MG63 (cell line): ENCODE results near the gene PTS. TPM values are rescaled to one million over a fixed set of nuclear protein-coding genes. Genes with fewer than 3 reads are reported as not detected.

Source experiments
- DNase-seq: peaks from one replicate; pipeline ENCODE4 v3.0.0-alpha.2; 2020
- H3K27me3 ChIP-seq: fragments of 250-450 bp; sonication (Bioruptor Pico); 2 replicates; pipeline ENCODE4 v1.5.1; 2020; ENCODE audit warnings: mild to moderate bottlenecking, moderate library complexity
- H3K36me3 ChIP-seq: fragments of 250-450 bp; sonication (Bioruptor Pico); 2 replicates; pipeline ENCODE4 v1.5.1; 2020; ENCODE audit warnings: mild to moderate bottlenecking, moderate library complexity
- H3K4me3 ChIP-seq: fragments of 250-450 bp; sonication (Bioruptor Pico); 2 replicates; pipeline ENCODE4 v1.5.1; 2020; ENCODE audit warnings: mild to moderate bottlenecking, moderate library complexity
- H3K9me3 ChIP-seq: fragments of 250-450 bp; sonication (Bioruptor Pico); 2 replicates; pipeline ENCODE4 v1.5.1; 2020; ENCODE audit warnings: mild to moderate bottlenecking, moderate library complexity
- total RNA-seq: library from RNA; depleted of rRNA; stranded (reverse); fragments of >200 nt; shearing (Covaris generic); gene quantifications from 2 replicates; pipeline ENCODE4 v1.2.3, GENCODE V29; 2014; ENCODE audit warnings: low replicate concordance

Gene PTS
- total RNA-seq, 1 experiment from 2014 or later = 64.0 TPM

- no peak for DNase-seq
- H3K4me3 ChIP-seq = no peak overlapping the region
- H3K36me3 ChIP-seq = peaks cover 56% of the 10 kb centered on the region
- H3K9me3 ChIP-seq = no peaks in the 10 kb centered on the region
- no peaks in the 10 kb centered on the region for H3K27me3 ChIP-seq
Measured at GRCh38 chr11:112237451-112237850, 11.2 kb downstream of the PTS start.

- no peak overlapping the region for H3K4me3 ChIP-seq
- no peaks in the 10 kb centered on the region for H3K9me3 ChIP-seq
- no peak for DNase-seq
- no peaks in the 10 kb centered on the region for H3K27me3 ChIP-seq
- peaks cover 56% of the 10 kb centered on the region for H3K36me3 ChIP-seq
Measured at GRCh38 chr11:112238041-112238440, 11.8 kb downstream of the PTS start.

GRCh38 chr11:112241486-112241885, 15.3 kb downstream of the PTS start:
- no peak for DNase-seq
- no peak overlapping the region for H3K4me3 ChIP-seq

GRCh38 chr11:112247201-112247600, 21.0 kb downstream of the PTS start:
- no peak for DNase-seq
- peaks cover 8% of the 10 kb centered on the region; the same call in 1 of the 2 replicates for H3K9me3 ChIP-seq
- no peak overlapping the region for H3K4me3 ChIP-seq
- H3K27me3 ChIP-seq = no peaks in the 10 kb centered on the region
- peaks cover 15% of the 10 kb centered on the region for H3K36me3 ChIP-seq

More at GRCh38 chr11:112241486-112241885, 15.3 kb downstream of the PTS start:
- Histone ChIP-seq H3K36me3 (peaks cover 41% of the 10 kb centered on the region), H3K27me3 (no peaks in the 10 kb centered on the region), H3K9me3 (peaks cover 8% of the 10 kb centered on the region; the same call in 1 of the 2 replicates)

GRCh38 chr11:112248201-112248600, 22.0 kb downstream of the PTS start:
- Histone ChIP-seq H3K27me3 (no peaks in the 10 kb centered on the region), H3K36me3 (peaks cover 7% of the 10 kb centered on the region), H3K4me3 (no peak overlapping the region), H3K9me3 (peaks cover 8% of the 10 kb centered on the region; the same call in 1 of the 2 replicates)
- peak; percentile 37 for DNase-seq

- DNase-seq = no peak
- no peaks in the 10 kb centered on the region for H3K36me3 ChIP-seq
- no peaks in the 10 kb centered on the region for H3K27me3 ChIP-seq
- no peak overlapping the region for H3K4me3 ChIP-seq
- 0 out of 2 replicates have a peak, but pooled peaks cover 2% of the 10 kb centered on the region for H3K9me3 ChIP-seq
Measured at GRCh38 chr11:112249871-112250610, 23.8 kb downstream of the PTS start.

GRCh38 chr11:112253605-112254242, 27.5 kb downstream of the PTS start:
- no peak overlapping the region for H3K4me3 ChIP-seq
- no peaks in the 10 kb centered on the region for H3K27me3 ChIP-seq
- no peak for DNase-seq
- H3K9me3 ChIP-seq = no peaks in the 10 kb centered on the region
- H3K36me3 ChIP-seq = no peaks in the 10 kb centered on the region

- H3K36me3 ChIP-seq = no peaks in the 10 kb centered on the region
- no peaks in the 10 kb centered on the region for H3K9me3 ChIP-seq
- DNase-seq = peak; percentile 77
- no peaks in the 10 kb centered on the region for H3K27me3 ChIP-seq
- H3K4me3 ChIP-seq = no peak overlapping the region
Measured at GRCh38 chr11:112255067-112255720, 29.0 kb downstream of the PTS start.

- no peaks in the 10 kb centered on the region for H3K27me3 ChIP-seq
- peak; percentile 12 for DNase-seq
- H3K36me3 ChIP-seq = no peaks in the 10 kb centered on the region
- H3K4me3 ChIP-seq = no peak within 1 kb of the TSS
- no peaks in the 10 kb centered on the region for H3K9me3 ChIP-seq
Measured at GRCh38 chr11:112260490-112260889, 34.3 kb downstream of the PTS start, which contains the start of gene PLET1. PLET1 (minus strand) TSS chr11:112260860; CDS start chr11:112260589, 271 bp downstream.

GRCh38 chr11:112265659-112266409, 39.6 kb downstream of the PTS start:
- Histone ChIP-seq H3K27me3 (no peaks in the 10 kb centered on the region), H3K4me3 (no peak overlapping the region), H3K9me3 (no peaks in the 10 kb centered on the region), H3K36me3 (no peaks in the 10 kb centered on the region)
- no peak for DNase-seq

GRCh38 chr11:112266410-112266778, 40.2 kb downstream of the PTS start:
- Histone ChIP-seq H3K36me3 (no peaks in the 10 kb centered on the region), H3K4me3 (no peak overlapping the region), H3K9me3 (no peaks in the 10 kb centered on the region), H3K27me3 (no peaks in the 10 kb centered on the region)
- no peak for DNase-seq

GRCh38 chr11:112267188-112267591, 41.0 kb downstream of the PTS start:
- Histone ChIP-seq H3K9me3 (no peaks in the 10 kb centered on the region), H3K4me3 (no peak overlapping the region), H3K27me3 (no peaks in the 10 kb centered on the region), H3K36me3 (no peaks in the 10 kb centered on the region)
- DNase-seq = no peak

GRCh38 chr11:112268406-112268805, 42.2 kb downstream of the PTS start:
- Histone ChIP-seq H3K36me3 (no peaks in the 10 kb centered on the region), H3K27me3 (no peaks in the 10 kb centered on the region), H3K4me3 (no peak overlapping the region), H3K9me3 (no peaks in the 10 kb centered on the region)
- no peak for DNase-seq

GRCh38 chr11:112269139-112269538, 42.9 kb downstream of the PTS start:
- Histone ChIP-seq H3K4me3 (no peak overlapping the region), H3K9me3 (no peaks in the 10 kb centered on the region), H3K27me3 (no peaks in the 10 kb centered on the region), H3K36me3 (no peaks in the 10 kb centered on the region)
- no peak for DNase-seq

GRCh38 chr11:112270551-112271180, 44.4 kb downstream of the PTS start:
- H3K27me3 ChIP-seq = no peaks in the 10 kb centered on the region
- H3K36me3 ChIP-seq = no peaks in the 10 kb centered on the region
- DNase-seq = no peak
- H3K4me3 ChIP-seq = no peak overlapping the region
- no peaks in the 10 kb centered on the region for H3K9me3 ChIP-seq

GRCh38 chr11:112271242-112271641, 45.0 kb downstream of the PTS start:
- Histone ChIP-seq H3K9me3 (no peaks in the 10 kb centered on the region), H3K4me3 (no peak overlapping the region), H3K36me3 (no peaks in the 10 kb centered on the region), H3K27me3 (no peaks in the 10 kb centered on the region)
- no peak for DNase-seq
